ENCODE measurements around the gene BMERB1.
"Not testable (repeated sequence)": the region's sequence is repeated elsewhere in the genome, so short reads cannot be mapped to it uniquely, and the experiment has no call there.

BMERB1 gene

DNA sequence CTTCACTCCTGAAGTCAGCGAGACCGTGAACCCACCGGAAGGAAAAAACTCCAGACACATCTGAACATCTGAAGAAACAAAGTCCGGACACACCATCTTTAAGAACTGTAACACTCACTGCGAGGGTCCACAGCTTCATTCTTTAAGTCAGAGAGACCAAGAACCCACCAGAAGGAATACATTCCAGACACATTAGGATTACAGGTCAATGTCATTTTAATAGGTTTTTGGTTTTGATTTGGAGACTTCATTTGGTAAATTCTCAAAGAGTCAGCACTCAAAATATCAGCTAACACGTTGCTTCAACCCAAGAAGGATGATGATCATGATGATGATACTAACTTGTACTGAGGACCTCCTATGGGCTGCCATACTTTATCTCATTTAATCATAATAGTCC, 7.6 kb upstream of the BMERB1 start:
- DNase-seq, result no peak

DNA sequence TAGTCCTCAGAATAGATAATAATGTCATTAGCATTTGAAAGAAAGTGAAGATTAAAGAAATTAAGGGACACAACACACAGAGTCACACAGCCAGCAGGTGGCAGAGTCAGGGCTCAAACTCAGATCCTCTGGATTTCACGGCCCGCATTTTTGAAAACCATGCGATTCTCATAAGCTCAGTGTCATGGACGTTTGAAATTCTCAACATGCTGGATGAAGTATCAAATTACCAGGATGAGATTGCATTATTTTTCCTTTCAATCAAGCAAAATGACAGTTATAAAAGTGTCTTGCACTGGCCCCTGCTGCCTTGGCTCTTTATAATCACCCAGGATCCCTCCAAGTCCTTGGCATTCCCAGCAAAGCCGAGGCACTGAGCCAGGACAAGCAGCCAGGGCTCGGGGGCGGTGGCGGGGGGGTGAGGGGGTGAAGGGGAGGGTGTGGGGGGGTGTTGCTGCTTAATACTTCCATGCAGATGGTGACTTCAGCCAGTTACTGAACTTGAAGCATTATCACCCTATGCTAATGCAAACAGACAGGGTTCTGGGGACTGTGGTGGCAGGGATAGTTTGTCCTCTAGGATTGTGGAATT, 6.6 kb upstream of the BMERB1 start:
- DNase-seq, result no peak

DNA sequence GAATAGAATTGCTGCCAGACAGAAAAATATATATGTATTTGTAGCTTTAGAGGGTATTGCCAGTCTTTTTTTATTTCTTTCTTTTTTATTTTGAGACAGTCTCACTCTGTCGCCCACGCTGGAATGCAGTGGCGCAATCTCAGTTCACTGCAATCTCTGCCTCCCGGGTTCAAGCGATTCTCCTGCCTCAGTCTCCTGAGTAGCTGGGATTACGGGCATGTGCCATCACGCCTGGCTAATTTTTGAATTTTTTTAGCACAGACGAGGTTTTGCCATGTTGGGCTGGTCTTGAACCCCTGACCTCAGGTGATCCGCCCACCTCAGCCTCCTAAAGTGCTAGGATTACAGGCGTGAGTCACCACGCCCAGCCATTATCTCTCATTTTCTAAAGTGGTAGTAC, 3.5 kb upstream of the BMERB1 start:
- DNase-seq, result not testable (repeated sequence)

DNA sequence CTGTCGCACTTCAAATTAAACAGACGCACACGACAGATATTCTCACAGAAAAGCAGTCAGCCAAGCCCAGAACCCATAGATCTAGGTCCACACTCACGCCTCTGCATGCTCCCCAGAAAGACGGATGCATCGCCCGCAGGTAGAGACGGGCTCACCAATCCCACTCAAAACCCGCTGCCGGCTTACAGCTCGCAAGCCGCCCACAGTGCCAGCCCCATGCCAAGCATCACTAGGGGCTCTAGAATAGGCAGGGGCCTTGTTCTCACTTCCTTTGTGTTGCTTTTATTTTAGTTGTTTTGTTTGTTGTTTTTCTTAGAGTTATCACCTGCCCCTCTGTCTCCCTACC, 336 bp upstream of the BMERB1 start:
- DNase-seq, result no peak

DNA sequence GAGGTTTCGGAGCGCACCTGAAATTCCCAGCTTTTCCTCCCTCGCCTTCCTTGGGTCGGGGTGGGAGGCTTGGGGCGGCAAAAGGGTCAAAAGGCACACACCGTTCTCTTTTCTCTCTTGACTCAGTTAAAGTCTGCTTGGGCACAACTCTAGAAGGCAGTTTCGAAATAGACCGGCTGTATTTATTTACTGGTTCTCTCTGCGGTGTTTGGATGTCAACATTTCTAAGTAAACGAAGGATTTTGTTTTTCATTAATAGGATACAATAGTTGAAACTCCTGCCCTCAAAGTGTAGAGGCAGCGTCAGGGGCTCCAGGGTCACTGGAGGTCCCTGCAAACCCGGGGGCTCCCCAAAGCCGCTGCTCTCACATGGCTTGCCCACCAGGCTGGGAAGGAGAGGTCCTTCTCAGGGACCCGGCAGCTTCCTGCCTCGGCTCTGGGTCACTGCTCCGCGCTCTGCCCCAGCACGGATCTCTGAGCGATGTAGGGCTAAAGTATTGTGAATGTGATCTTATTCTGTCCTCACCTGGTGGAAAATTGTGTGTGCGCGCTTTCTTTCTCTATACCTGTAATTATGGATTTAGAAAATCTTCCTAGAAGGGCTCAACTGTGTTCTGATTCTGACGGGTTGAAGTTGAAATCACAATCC, 952 bp downstream of the BMERB1 start:
- no peak for DNase-seq

DNA sequence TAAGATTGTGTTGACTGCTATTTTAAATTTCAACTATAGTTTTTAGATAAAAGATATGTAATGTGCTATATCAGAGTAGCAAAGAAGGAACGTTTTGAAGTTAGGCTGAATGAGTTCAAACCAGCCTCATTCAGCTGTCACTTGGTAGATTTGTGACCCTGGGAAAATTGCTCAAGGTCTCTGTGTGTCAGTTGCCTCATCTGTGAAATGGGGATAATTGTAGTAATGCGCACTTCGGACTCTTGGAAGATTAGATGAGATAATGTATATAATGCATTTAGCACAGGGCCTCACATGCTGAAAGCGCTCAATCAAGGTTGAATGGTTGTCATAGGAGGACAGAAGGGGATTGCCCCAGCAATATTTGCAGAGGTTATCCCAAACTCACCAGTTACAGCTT, 4.7 kb downstream of the BMERB1 start:
- no peak for DNase-seq

DNA sequence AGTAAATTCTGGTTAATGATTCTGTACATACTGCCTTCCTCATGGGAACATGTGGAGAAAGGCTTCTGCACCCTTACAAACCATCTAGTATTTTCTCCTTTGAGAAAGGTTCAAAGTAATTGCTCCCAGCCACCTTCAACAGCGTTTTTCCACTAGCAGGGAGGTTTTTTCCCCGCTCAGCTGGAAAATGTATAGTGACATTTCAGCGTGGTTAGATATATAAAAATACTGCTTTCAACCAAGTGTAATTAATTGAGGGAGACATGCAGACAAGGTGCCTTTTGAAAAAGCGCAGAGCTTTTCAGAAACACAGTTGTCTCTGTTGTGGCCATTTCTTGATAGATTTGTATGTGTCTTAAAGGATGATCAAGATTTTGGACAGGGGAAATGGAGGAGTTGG, 5.1 kb downstream of the BMERB1 start:
- DNase-seq, result no peak

DNA sequence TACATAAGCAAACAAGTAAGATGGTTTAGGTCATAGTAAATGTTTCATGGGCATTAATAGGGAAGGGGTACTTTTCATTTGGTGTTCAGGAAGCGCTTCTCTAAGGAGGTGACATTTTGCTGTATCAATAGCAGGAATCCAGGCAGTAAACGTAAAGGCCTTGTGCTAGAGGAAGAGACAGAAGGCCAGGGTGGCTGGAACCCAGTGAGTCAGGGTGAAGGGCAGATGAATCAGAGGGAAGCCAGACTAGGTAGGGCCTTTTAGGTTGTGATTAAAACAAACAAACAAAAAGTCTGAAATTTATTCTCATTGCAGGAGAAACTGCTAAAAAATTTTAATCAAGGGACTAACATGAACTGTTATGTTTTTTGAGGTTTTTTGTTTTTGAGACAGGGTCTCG, 6.5 kb downstream of the BMERB1 start:
- DNase-seq, result no peak

DNA sequence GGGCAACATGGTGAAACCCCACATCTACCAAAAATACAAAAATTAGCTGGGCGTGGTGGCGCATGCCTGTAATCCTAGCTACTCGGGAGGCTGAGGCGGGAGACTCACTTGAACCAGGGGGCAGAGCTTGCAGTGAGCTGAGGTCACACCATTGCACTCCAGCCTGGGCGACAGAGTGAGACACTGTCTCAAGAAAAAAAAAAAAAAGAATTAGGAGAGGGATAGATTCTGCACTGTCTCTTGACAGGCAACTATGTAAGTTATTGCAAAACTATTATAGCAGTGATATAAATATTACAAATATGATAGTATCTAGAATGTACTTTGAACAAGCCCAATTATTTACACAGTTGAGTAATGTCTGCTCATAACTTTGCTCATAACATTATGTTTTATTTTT, 7.8 kb downstream of the BMERB1 start:
- not testable (repeated sequence) for DNase-seq

DNA sequence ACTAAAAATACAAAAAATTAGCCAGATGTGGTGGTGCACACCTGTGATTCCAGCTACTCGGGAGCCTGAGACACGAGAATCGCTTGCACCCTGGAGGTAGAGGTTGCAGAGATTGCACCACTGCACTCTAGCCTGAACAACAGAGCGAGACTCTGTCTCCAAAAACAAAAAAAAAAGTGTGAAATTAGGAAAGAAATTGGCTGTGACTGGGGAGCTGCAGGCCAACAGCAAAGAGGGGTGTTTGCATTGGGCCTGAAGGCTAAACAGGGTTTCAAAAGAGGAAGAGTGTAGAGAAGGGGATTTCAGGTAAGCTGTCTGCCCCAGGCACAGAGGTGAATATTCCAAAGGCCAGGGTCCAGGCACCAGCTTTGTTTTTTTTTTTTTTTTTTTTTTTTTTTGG, 9.4 kb downstream of the BMERB1 start:
- no peak for DNase-seq

DNA sequence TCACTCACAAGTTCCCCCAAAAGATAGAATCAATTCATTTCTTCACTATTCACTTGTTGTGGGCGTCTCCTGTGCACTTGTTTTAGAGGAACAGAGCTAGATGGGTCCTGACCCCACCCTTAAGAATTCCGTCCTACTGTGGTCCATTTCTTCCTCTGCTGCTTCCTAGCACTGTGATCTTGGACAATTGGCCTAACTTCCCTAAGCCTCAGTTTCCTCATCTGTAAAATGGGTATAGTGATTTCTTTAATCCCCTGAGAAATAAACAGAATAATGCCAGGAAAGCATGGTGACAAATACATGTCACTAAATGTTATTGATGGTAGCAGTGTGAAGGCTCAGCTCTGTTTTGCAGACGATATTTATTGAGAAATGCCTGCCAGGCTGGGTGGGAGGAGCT, 9.9 kb downstream of the BMERB1 start:
- DNase-seq, result no peak

DNA sequence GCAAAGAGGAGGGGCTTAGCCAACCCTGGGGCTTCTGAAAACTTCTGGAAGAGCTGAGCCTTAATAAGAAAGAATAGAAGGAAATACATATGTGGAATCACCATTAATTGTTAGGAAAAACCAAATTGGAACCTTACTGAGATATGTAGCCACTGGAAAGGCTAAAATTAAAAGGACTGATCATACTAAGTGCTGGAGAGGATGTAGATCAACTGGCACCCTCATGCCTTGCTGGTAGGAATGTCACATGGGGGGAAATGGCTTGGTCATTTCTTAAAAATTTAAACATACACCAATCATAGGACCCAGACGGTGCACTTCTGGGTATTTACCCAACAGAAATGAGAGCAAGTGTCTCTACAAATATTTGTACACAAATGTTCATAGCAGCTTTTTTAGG, 11.1 kb downstream of the BMERB1 start:
- DNase-seq, result no peak

DNA sequence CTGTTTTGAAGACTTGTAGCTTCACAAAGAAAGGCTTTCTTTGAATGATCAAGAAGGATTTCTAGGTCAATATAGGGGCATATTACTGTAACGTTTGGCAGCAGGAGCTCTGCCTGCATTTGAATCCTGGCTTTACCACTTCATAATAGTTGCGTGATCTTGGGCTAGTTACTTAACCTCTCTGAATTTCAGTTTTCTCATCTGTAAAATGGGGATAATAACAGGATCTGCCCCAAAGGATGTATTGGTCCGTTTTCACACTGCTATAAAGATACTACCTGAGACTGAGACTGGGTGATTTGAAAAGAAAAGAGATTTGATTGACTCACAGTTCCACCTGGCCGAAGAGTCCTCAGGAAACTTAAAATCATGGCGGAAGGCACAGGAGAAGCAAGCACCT, 12.5 kb downstream of the BMERB1 start:
- DNase-seq, result no peak

DNA sequence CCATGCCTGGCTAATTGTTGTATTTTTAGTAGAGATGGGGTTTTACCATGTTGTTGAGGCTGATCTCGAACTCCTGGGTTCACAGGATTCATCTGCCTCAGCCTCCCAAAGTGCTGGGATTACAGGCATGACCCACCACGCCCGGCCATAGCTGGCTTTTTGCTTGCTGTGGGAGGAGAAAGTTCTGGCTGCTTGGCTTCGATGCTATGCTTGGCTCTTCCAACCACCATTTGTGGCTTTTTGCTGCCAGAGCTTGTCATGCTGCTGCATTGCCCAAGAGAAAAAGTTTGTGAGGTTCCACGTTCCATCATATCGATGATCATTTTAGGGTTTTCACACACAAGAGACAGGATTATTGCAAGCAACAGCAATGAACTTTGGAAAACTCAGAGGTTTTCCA, 16.2 kb downstream of the BMERB1 start:
- no peak for DNase-seq

DNA sequence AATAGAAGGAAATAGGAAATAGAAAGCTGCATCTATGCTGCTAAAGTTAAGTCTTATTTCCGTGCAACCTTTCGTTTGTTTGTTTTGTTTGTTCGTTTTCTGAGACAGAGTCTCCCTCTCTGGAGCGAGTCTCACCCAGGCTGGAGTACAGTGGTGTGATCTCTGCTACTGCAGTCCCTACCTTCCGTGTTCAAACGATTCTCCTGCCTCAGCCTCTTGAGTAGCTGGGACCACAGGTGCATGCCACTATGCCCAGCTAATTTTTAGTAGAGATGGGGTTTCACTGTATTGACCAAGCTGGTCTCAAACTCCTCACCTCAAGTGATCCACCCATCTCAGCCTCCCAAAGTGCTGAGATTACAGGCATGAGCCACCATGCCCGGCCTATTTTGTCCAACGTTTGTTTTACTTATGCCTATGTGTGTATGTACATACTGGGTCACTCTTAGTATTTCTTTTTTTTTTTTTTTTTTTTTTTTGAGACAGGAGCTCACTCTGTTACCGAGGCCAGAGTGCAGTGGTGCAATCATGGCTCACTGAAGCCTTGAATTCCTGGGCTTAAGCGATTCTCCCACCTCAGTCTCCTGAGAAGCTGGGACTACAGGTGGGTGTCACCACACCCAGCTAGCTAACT, 16.8 kb downstream of the BMERB1 start:
- DNase-seq, result no peak

DNA sequence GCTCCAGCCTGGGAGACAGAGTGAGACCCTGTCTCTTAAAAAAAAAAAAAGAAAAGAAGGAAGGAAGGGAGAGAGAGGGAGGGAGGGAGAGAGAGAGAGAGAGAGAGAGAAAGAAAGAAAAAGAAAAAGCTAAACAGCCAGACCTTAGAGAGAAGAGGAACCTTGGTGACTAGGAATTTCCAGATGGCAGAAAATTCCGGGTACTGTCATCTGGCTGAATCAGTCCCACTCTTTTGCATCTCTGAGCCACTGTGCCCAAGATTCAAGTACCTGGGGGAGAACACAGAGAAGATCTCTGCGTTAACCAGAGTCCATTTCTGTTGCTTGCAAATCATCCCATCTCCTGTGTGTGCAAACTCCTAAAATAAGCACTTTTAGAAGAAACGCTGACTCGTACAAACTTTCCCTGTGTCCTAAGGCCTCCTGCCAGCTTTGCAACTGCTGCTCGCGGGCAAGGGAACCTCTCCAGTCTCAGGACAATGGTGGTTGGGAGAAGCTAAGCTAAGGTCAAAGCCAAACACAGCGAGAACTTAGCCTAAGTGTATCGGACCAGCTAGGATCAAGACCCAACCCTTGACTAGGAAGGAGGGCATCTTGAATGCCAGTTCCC, 18.0 kb downstream of the BMERB1 start:
- no peak for DNase-seq

DNA sequence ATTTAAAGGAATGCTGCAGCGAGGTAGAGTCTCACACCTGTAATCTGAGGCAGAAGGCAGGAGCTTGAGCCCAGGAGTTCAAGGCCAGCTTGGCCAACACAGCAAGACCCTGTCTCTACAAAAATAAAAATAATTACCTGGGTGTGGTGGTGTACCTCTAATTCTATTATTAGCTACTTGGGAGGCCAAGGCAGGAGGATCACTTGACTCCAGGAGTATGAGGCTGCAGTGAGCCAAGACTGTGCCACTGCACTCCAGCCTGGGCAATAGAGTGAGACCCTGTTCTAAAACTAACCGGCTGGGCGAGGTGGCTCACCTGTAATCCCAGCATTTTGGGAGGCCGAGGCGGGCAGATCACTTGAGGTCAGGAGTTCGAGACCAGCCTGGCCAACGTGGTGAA, 18.9 kb downstream of the BMERB1 start:
- DNase-seq, result not testable (repeated sequence)

DNA sequence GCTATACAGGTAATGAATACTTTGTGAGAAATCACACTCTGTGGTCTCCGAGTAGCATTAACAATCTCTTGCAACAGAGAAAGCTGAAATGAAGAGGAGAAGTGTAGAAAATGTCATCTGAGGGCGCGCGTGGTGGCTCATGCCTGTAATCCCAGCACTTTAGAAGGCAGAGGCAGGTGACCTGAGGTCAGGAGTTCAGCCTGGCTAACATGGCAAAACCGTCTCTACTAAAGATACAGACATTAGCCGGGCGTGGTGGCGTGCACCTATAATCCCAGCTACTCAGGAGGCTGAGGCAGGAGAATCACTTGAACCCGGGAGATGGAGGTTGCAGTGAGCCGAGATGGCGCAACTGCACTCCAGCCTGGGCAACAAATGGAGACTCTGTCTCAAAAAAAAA, 20.5 kb downstream of the BMERB1 start:
- not testable (repeated sequence) for DNase-seq

DNA sequence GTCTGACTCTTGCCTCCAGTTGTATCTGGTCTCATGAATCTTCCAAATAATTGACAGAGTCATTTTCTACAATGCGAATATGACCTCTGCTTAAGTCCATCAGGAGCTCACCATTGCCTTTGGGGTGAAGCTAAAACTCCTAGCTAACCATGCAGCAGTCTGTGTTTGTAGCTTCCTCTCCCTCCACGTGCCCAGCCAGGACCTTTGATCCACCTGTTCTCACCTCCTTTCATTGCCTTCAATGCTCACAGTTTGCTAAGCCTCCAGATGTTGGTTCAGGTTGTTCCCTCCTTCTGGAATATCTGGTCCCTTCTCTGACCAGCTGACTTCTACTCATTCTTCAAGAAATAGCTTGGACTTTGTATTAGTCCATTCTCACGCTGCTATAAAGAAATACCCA, 23.0 kb downstream of the BMERB1 start:
- no peak for DNase-seq

DNA sequence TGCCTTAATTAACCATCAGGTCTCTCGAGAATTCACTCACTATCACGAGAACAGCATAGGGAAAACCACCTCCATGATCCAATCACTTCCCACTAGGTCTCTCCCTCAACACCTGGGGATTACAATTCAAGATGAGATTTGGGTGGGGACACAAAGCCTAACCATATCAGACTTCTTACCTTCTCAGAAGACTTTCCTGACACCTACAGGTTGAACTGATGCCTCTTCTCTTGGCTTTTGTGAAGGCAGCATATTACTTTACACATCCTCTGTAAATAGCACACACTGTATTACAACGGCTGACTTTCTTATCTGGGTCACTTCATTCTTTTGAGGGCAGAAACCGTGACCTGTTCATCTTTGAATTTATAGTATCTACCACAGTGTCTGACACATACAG, 23.6 kb downstream of the BMERB1 start:
- no peak for DNase-seq

DNA sequence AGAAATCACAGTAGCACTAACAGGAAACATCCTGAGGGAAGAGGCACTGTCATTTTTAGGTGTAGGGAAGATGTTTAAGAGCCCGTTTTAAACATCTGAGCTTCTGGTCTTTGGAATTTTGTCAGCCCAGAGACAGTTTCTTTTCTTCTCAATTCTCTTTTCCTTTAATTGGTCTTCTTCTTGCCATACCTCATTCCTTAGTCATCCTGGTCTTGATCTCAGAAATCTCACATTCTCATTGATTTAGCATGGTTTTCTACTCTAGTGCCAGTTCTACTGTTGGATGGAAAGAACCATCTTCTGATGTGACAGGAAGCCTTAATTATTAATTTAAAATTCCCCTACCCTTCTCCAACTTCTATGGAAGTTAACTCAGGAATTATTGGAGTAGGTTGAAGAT, 25.4 kb downstream of the BMERB1 start:
- no peak for DNase-seq

DNA sequence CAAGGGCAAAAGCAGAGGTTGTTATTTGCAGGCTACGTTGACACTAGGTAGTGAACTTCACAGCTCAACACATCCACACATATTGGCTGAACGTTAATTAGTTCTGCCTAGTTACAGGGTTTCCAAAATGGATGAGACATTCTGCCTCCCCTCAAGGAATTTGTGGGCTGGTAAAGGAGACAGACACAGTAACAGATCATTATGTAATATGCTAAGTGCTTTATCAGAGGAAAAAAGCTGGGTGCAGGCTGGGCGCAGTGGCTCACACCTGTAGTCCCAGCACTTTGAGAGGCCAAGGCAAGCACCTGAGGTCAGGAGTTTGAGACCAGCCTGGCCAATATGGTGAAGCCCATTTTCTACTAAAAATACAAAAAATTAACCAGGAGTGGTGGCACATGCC, 26.2 kb downstream of the BMERB1 start:
- DNase-seq, result no peak

DNA sequence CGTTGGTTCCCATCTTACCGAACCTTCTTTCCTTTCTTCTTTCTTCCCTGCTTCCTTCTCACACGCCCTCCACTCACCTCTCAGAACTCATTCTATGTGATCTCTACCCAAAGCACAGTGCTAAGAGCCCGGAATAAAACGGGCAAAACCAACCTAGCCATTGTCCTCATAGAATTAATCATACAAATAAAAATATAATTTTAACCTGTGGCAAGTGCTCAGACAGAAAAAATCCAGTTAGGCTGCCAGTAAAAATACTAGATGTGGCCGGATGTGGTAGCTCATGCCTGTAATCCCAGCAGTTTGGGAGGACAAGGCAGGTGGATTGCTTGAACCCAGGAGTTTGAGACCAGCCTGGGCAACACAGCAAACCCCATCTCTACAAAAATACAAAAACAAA, 27.0 kb downstream of the BMERB1 start:
- no peak for DNase-seq

DNA sequence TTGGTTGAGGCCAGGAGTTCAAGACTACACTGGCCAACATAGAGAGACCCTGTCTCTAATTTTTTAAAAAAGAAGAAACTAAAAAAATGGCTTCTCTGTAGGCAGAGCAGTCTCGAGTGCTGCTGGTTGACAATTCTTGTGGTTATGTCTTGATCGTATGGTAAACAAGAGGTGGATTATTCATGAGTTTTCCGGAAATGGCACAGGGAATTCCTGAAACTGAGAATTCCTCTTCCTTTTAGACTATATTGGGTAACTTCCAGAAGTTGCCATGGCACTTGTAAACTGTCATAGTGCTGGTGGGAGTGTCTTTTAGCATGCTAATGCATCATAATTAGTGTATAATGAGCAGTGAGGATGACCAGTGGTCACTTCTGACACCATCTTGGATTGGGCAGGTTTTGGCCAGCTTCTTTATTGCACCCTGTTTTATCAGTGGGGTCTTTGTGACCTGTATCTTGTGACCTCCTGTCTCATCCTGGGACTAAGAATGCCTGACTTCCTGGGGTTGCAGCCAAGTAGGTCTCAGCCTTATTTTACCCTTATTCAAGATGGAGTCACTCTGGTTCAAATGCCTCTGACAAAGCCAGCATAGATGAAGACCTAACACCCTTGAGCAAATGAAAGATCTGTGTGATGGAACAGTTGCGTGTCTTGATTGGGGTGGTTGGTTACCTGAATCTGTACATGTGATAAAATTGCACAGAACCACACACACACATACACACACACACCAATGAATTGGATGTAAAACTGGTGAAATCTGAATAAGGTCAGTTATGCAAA, 30.2 kb downstream of the BMERB1 start:
- no peak for DNase-seq

Measured in SIG-M5 (cell line).